Smooth muscle cell (in vitro differentiated cells): ENCODE data around the gene CDC42BPA. TPM values are rescaled to one million over a fixed set of nuclear protein-coding genes. Genes with fewer than 3 reads are reported as not detected.
"Not testable (repeated sequence)": the region's sequence is repeated elsewhere in the genome, so short reads cannot be mapped to it uniquely, and the experiment has no call there.

Experiments
- DNase-seq: peaks from one replicate; lab custom pipeline; 2025; ENCODE audit not compliant: unreplicated experiment; lab: John Stamatoyannopoulos, UW
- H2AFZ ChIP-seq: fragments of 200-600 bp; sonication (generic); 2 replicates; pipeline ENCODE4 v1.6.0; 2016; ENCODE audit warnings: antibody characterized with exemption, low read depth, mild to moderate bottlenecking
- H3F3A ChIP-seq: fragments of 200-600 bp; sonication (generic); 2 replicates; pipeline ENCODE4 v1.6.0; 2017; ENCODE audit warnings: antibody characterized with exemption, low read depth
- H3K27ac ChIP-seq: fragments of 200-600 bp; sonication (generic); 2 replicates; pipeline ENCODE4 v1.5.1; 2016; ENCODE audit warnings: low read depth, mild to moderate bottlenecking
- H3K27me3 ChIP-seq: fragments of 200-600 bp; sonication (generic); 2 replicates; pipeline ENCODE4 v1.6.1; 2016; ENCODE audit warnings: low read depth, mild to moderate bottlenecking
- H3K36me3 ChIP-seq: fragments of 200-600 bp; sonication (generic); 2 replicates; pipeline ENCODE4 v1.5.1; 2016; ENCODE audit warnings: low read depth
- H3K4me1 ChIP-seq: fragments of 200-600 bp; sonication (generic); 2 replicates; pipeline ENCODE4 v1.5.1; 2016; ENCODE audit warnings: low read depth
- H3K4me2 ChIP-seq: fragments of 200-600 bp; sonication (generic); 2 replicates; pipeline ENCODE4 v1.6.0; 2016; ENCODE audit warnings: mild to moderate bottlenecking
- H3K4me3 ChIP-seq: fragments of 200-600 bp; sonication (generic); 2 replicates; pipeline ENCODE4 v1.5.1; 2016; ENCODE audit warnings: mild to moderate bottlenecking
- H3K79me2 ChIP-seq: fragments of 200-600 bp; sonication (generic); 2 replicates; pipeline ENCODE4 v1.6.0; 2016; ENCODE audit warnings: low read depth, mild to moderate bottlenecking
- H3K9ac ChIP-seq: fragments of 200-600 bp; sonication (generic); 2 replicates; pipeline ENCODE4 v1.6.0; 2016; ENCODE audit warnings: low read depth
- H3K9me3 ChIP-seq: fragments of 200-600 bp; sonication (generic); replicated peaks from 2 replicates; pipeline ENCODE4 v1.5.1; 2016; ENCODE audit warnings: low read depth
- H4K20me1 ChIP-seq: fragments of 200-600 bp; sonication (generic); 2 replicates; pipeline ENCODE4 v1.6.0; 2016; ENCODE audit warnings: low read depth
- CTCF ChIP-seq: fragments of 200-600 bp; sonication (generic); IDR thresholded peaks from 2 replicates; pipeline ENCODE4 v1.5.1; 2017; ENCODE audit warnings: borderline replicate concordance, mild to moderate bottlenecking, antibody characterized with exemption; ENCODE audit not compliant: insufficient read depth, poor library complexity, severe bottlenecking
- WGBS: methylation state at CpG from one replicate; pipeline ENCODE4 v1.1.7; 2016; ENCODE audit warnings: low lambda C conversion rate; 5-methylcytosine and 5-hydroxymethylcytosine counted together
- polyA plus RNA-seq: library from polyadenylated mRNA; unstranded; fragments of >200 nt; fragmentation: Nextera tagmentation; extraction: Ambion mirVana; gene quantifications from 2 replicates; pipeline ENCODE4 v1.2.1, GENCODE V29; 2016
- total RNA-seq: library from RNA; depleted of rRNA; stranded (reverse); fragments of >200 nt; gene quantifications from 2 replicates; pipeline ENCODE4 v1.2.3, GENCODE V29; 2014

Gene CDC42BPA
- total and polyA plus RNA-seq, 2 experiments from 2014 or later = 14.8 to 34.9 TPM

- WGBS = 85% methylated on average over 15 of the region's 15 CpGs
- Histone ChIP-seq H3K4me3 (no peak overlapping the region), H3K36me3 (no peaks in the 10 kb centered on the region), H3F3A (peaks cover 5% of the 10 kb centered on the region), H3K4me1 (peaks cover 9% of the 10 kb centered on the region), H3K79me2 (no peaks in the 10 kb centered on the region), H2AFZ (no peak overlapping the region), H3K27me3 (no peaks in the 10 kb centered on the region), H3K9ac (no peak overlapping the region), H4K20me1 (no peaks in the 10 kb centered on the region), H3K9me3 (no peaks in the 10 kb centered on the region), H3K27ac (no peak overlapping the region), H3K4me2 (no peak overlapping the region)
- no peak for TF ChIP-seq CTCF
- no peak for DNase-seq
These were observed 37.4 kb upstream of the CDC42BPA start for GRCh38 chr1:227355542-227356245.

- TF ChIP-seq CTCF = no peak
- Histone ChIP-seq H3K4me3 (no peak overlapping the region), H3F3A (peaks cover 5% of the 10 kb centered on the region), H3K9me3 (no peaks in the 10 kb centered on the region), H3K27me3 (no peaks in the 10 kb centered on the region), H3K79me2 (no peaks in the 10 kb centered on the region), H3K36me3 (no peaks in the 10 kb centered on the region), H3K27ac (no peak overlapping the region), H3K4me2 (no peak overlapping the region), H4K20me1 (no peaks in the 10 kb centered on the region), H3K9ac (no peak overlapping the region), H3K4me1 (peaks cover 9% of the 10 kb centered on the region), H2AFZ (no peak overlapping the region)
- WGBS = 82% methylated on average over 4 of the region's 4 CpGs
- DNase-seq = no peak
These were observed 34.9 kb upstream of the CDC42BPA start for GRCh38 chr1:227353186-227353585.

GRCh38 chr1:227352164-227352563 lies 33.9 kb upstream of the CDC42BPA start:
- not testable (repeated sequence) for H3K27me3 ChIP-seq, H3K79me2 ChIP-seq, H3K9me3 ChIP-seq, H4K20me1 ChIP-seq, H3K9ac ChIP-seq, DNase-seq, H3K36me3 ChIP-seq, H3K4me3 ChIP-seq, H3K4me1 ChIP-seq, H3K4me2 ChIP-seq, H2AFZ ChIP-seq, H3F3A ChIP-seq, H3K27ac ChIP-seq
- 100% methylated on average over 1 of the region's 2 CpGs for WGBS

GRCh38 chr1:227351443-227351842 lies 33.2 kb upstream of the CDC42BPA start:
- Histone ChIP-seq H3K4me2 (no peak overlapping the region), H3K9me3 (no peaks in the 10 kb centered on the region), H3K4me1 (no peaks in the 10 kb centered on the region), H3K79me2 (no peaks in the 10 kb centered on the region), H2AFZ (no peak overlapping the region), H3K9ac (no peak overlapping the region), H3K36me3 (no peaks in the 10 kb centered on the region), H3F3A (no peaks in the 10 kb centered on the region), H3K4me3 (no peak overlapping the region), H3K27me3 (no peaks in the 10 kb centered on the region), H4K20me1 (no peaks in the 10 kb centered on the region), H3K27ac (no peak overlapping the region)
- no peak for DNase-seq
- WGBS = 57% methylated on average over 1 of the region's 1 CpG
- TF ChIP-seq CTCF = no peak
